ENCODE results near the gene TEX22. TPM values are rescaled to one million over a fixed set of nuclear protein-coding genes. Genes with fewer than 3 reads are reported as not detected.
"Not testable (repeated sequence)": the region's sequence is repeated elsewhere in the genome, so short reads cannot be mapped to it uniquely, and the experiment has no call there.

TEX22 gene
- total RNA-seq, 2 experiments from 2014 or later: 2.0 to 2.6 TPM

GRCh38 chr14:105357626-105358025, 40.7 kb upstream of the TEX22 start:
- H3K9me3 Mint-ChIP-seq: no peaks in the 10 kb centered on the region
- no peaks in the 10 kb centered on the region for H3K27me3 Mint-ChIP-seq (ENCODE audit: low read depth)
- CTCF ChIA-PET: interaction anchor here (0.6 kb wide), 1 partner anchor 359 kb away, joined by 3 read pairs; no protein-coding TSS in a partner anchor

GRCh38 chr14:105358140-105358846, 40.0 kb upstream of the TEX22 start:
- CTCF ChIA-PET: interaction anchor here (0.6 kb wide), 2 partner anchors 234 to 360 kb away, joined by 3 read pairs; no protein-coding TSS in a partner anchor
- intact Hi-C loops (cut with micrococcal nuclease): no loop called here
- Mint-ChIP-seq H3K27me3 (ENCODE audit: low read depth) (no peaks in the 10 kb centered on the region), H3K4me3 (no peak overlapping the region), H3K9me3 (no peaks in the 10 kb centered on the region), H3K36me3 (ENCODE audit: low read depth) (no peaks in the 10 kb centered on the region), H3K27ac (no peak overlapping the region), H3K4me1 (ENCODE audit: low read depth) (peaks cover 8% of the 10 kb centered on the region)
- DNase-seq: no peak

More at GRCh38 chr14:105357626-105358025, 40.7 kb upstream of the TEX22 start:
- Mint-ChIP-seq H3K36me3 (ENCODE audit: low read depth) (no peaks in the 10 kb centered on the region), H3K4me1 (ENCODE audit: low read depth) (peaks cover 3% of the 10 kb centered on the region), H3K27ac (no peak overlapping the region), H3K4me3 (no peak overlapping the region)
- intact Hi-C loops (cut with micrococcal nuclease): no loop called here
- no peak for DNase-seq

- CTCF ChIA-PET: no interaction called here
- Mint-ChIP-seq H3K4me3 (no peak overlapping the region), H3K4me1 (ENCODE audit: low read depth) (peaks cover 13% of the 10 kb centered on the region), H3K9me3 (no peaks in the 10 kb centered on the region), H3K27me3 (ENCODE audit: low read depth) (peaks cover 4% of the 10 kb centered on the region), H3K27ac (no peak overlapping the region), H3K36me3 (ENCODE audit: low read depth) (no peaks in the 10 kb centered on the region)
- no peak for DNase-seq
- intact Hi-C loops (cut with micrococcal nuclease): no loop called here
Measured at GRCh38 chr14:105358943-105359342, 39.4 kb upstream of the TEX22 start.

- H3K27me3 Mint-ChIP-seq (ENCODE audit: low read depth); H3K27ac Mint-ChIP-seq; DNase-seq; intact Hi-C loops (cut with micrococcal nuclease); H3K4me3 Mint-ChIP-seq; H3K36me3 Mint-ChIP-seq (ENCODE audit: low read depth); H3K9me3 Mint-ChIP-seq: not testable (repeated sequence)
- CTCF ChIA-PET: interaction anchor here (2.8 kb wide), 1 partner anchor 10 kb away, joined by 9 read pairs; no protein-coding TSS in a partner anchor
- H3K4me1 Mint-ChIP-seq (ENCODE audit: low read depth): peaks cover 14% of the 10 kb centered on the region
Measured at GRCh38 chr14:105361412-105361811, 36.9 kb upstream of the TEX22 start.

- Mint-ChIP-seq H3K4me1 (ENCODE audit: low read depth) (peaks cover 14% of the 10 kb centered on the region), H3K27ac (no peak overlapping the region), H3K36me3 (ENCODE audit: low read depth) (no peaks in the 10 kb centered on the region), H3K9me3 (no peaks in the 10 kb centered on the region), H3K4me3 (no peak overlapping the region), H3K27me3 (ENCODE audit: low read depth) (peaks cover 5% of the 10 kb centered on the region)
- CTCF ChIA-PET: no interaction called here
- intact Hi-C loops (cut with micrococcal nuclease): no loop called here
- DNase-seq: no peak
Measured at GRCh38 chr14:105363847-105364708, 34.3 kb upstream of the TEX22 start.

- DNase-seq: no peak
- Mint-ChIP-seq H3K9me3 (no peaks in the 10 kb centered on the region), H3K27me3 (ENCODE audit: low read depth) (peaks cover 5% of the 10 kb centered on the region), H3K36me3 (ENCODE audit: low read depth) (no peaks in the 10 kb centered on the region), H3K27ac (no peak overlapping the region), H3K4me3 (no peak overlapping the region), H3K4me1 (ENCODE audit: low read depth) (peaks cover 14% of the 10 kb centered on the region)
- intact Hi-C loops (cut with micrococcal nuclease): no loop called here
- CTCF ChIA-PET: interaction anchor here (0.5 to 0.8 kb wide), 2 partner anchors 39 to 64 kb away, joined by 3 to 4 read pairs; no protein-coding TSS in a partner anchor
Measured at GRCh38 chr14:105365101-105365500, 33.2 kb upstream of the TEX22 start.

GRCh38 chr14:105365681-105366080, 32.7 kb upstream of the TEX22 start:
- H3K36me3 Mint-ChIP-seq (ENCODE audit: low read depth): no peaks in the 10 kb centered on the region
- DNase-seq: no peak
- peaks cover 5% of the 10 kb centered on the region for H3K27me3 Mint-ChIP-seq (ENCODE audit: low read depth)
- no peak overlapping the region for H3K27ac Mint-ChIP-seq
- no peaks in the 10 kb centered on the region for H3K9me3 Mint-ChIP-seq
- H3K4me3 Mint-ChIP-seq: no peak overlapping the region
- H3K4me1 Mint-ChIP-seq (ENCODE audit: low read depth): peaks cover 15% of the 10 kb centered on the region
- intact Hi-C loops (cut with micrococcal nuclease): no loop called here
- CTCF ChIA-PET: interaction anchor here (0.8 kb wide), 1 partner anchor 38 kb away, joined by 3 read pairs; no protein-coding TSS in a partner anchor

- peaks cover 18% of the 10 kb centered on the region for H3K4me1 Mint-ChIP-seq (ENCODE audit: low read depth)
- H3K27ac Mint-ChIP-seq: no peak overlapping the region
- intact Hi-C loops (cut with micrococcal nuclease): no loop called here
- peaks cover 5% of the 10 kb centered on the region for H3K27me3 Mint-ChIP-seq (ENCODE audit: low read depth)
- CTCF ChIA-PET: no interaction called here
- DNase-seq: no peak
- H3K36me3 Mint-ChIP-seq (ENCODE audit: low read depth): no peaks in the 10 kb centered on the region
- H3K9me3 Mint-ChIP-seq: no peaks in the 10 kb centered on the region
- no peak overlapping the region for H3K4me3 Mint-ChIP-seq
Measured at GRCh38 chr14:105366386-105367074, 31.8 kb upstream of the TEX22 start.

- DNase-seq: no peak
- no peaks in the 10 kb centered on the region for H3K9me3 Mint-ChIP-seq
- H3K4me3 Mint-ChIP-seq: no peak overlapping the region
- intact Hi-C loops (cut with micrococcal nuclease): no loop called here
- peaks cover 16% of the 10 kb centered on the region for H3K4me1 Mint-ChIP-seq (ENCODE audit: low read depth)
- CTCF ChIA-PET: no interaction called here
- no peaks in the 10 kb centered on the region for H3K36me3 Mint-ChIP-seq (ENCODE audit: low read depth)
- peaks cover 5% of the 10 kb centered on the region for H3K27me3 Mint-ChIP-seq (ENCODE audit: low read depth)
- H3K27ac Mint-ChIP-seq: no peak overlapping the region
Measured at GRCh38 chr14:105367116-105368031, 31.0 kb upstream of the TEX22 start.

- H3K4me3 Mint-ChIP-seq: no peak overlapping the region
- CTCF ChIA-PET: no interaction called here
- H3K36me3 Mint-ChIP-seq (ENCODE audit: low read depth): no peaks in the 10 kb centered on the region
- intact Hi-C loops (cut with micrococcal nuclease): no loop called here
- no peak for DNase-seq
- peaks cover 5% of the 10 kb centered on the region for H3K27me3 Mint-ChIP-seq (ENCODE audit: low read depth)
- peaks cover 12% of the 10 kb centered on the region for H3K4me1 Mint-ChIP-seq (ENCODE audit: low read depth)
- H3K27ac Mint-ChIP-seq: no peak overlapping the region
- no peaks in the 10 kb centered on the region for H3K9me3 Mint-ChIP-seq
Measured at GRCh38 chr14:105368032-105368417, 30.3 kb upstream of the TEX22 start.

GRCh38 chr14:105368426-105368825, 29.9 kb upstream of the TEX22 start:
- CTCF ChIA-PET: interaction anchor here (1.0 kb wide), 1 partner anchor 121 kb away, joined by 5 read pairs; no protein-coding TSS in a partner anchor
- intact Hi-C loops (cut with micrococcal nuclease): no loop called here
- Mint-ChIP-seq H3K9me3 (no peaks in the 10 kb centered on the region), H3K36me3 (ENCODE audit: low read depth) (no peaks in the 10 kb centered on the region), H3K4me3 (no peak overlapping the region), H3K4me1 (ENCODE audit: low read depth) (peaks cover 10% of the 10 kb centered on the region), H3K27ac (no peak overlapping the region), H3K27me3 (ENCODE audit: low read depth) (peaks cover 5% of the 10 kb centered on the region)
- DNase-seq: no peak
